Adrenal gland (tissue), 12 donors: Measurements from ENCODE around the gene ACOX1. TPM values are rescaled to one million over a fixed set of nuclear protein-coding genes. Genes with fewer than 3 reads are reported as not detected.
A peak's percentile ranks its signal among the peaks of the same experiment; 100 is the strongest.

Source experiments
- DNase-seq, 7 donors: peaks; one replicate each; pipeline ENCODE4 v3.0.0-alpha.2; 2019 to 2020
- H3K27ac ChIP-seq, 5 donors: fragments of 200-600 bp; sonication (generic) in 4 of 5; 1 replicate in 3 of 5; 2 replicates in 2 of 5; pipeline versions ENCODE4 v1.5.1 to v1.8.0; 2016 to 2020; ENCODE audit warnings: mild to moderate bottlenecking in 1 of 5
- H3K27me3 ChIP-seq: fragments of 200-600 bp; 2 replicates; pipeline ENCODE4 v1.8.0; 2021
- H3K36me3 ChIP-seq, 2 donors: fragments of 200-600 bp; replicated peaks in 1 of 2; 1 replicate in 1 of 2; 2 replicates in 1 of 2; pipeline versions ENCODE4 v1.5.1 to v1.8.0; 2018 to 2022
- H3K4me1 ChIP-seq, 2 donors: fragments of 200-600 bp; replicated peaks in 1 of 2; 1 replicate in 1 of 2; 2 replicates in 1 of 2; pipeline versions ENCODE4 v1.5.1 to v1.8.0; 2018 to 2021
- H3K4me3 ChIP-seq, 4 donors: fragments of 200-600 bp; sonication (generic) in 3 of 4; one replicate each; pipeline ENCODE4 v1.5.1; 2016 to 2018
- H3K9me3 ChIP-seq, 3 donors: fragments of 200-600 bp; sonication (generic) in 1 of 3; replicated peaks in 1 of 3; 1 replicate in 2 of 3; 2 replicates in 1 of 3; pipeline versions ENCODE4 v1.5.1 to v1.8.0; 2016 to 2021
- CTCF ChIP-seq, 6 experiments: fragments of 450-650 bp in 4 of 6; fragments of 200-600 bp in 2 of 6; sonication (generic) in 1 of 6; IDR thresholded peaks; 1 replicate in 5 of 6; 2 replicates in 1 of 6; pipeline versions ENCODE4 v1.5.1 to v1.8.0; 2016 to 2021; ENCODE audit warnings: antibody characterized with exemption in 6 of 6, mild to moderate bottlenecking in 2 of 6, moderate library complexity in 1 of 6
- POLR2A ChIP-seq, 2 donors: fragments of 450-650 bp; IDR thresholded peaks; one replicate each; pipeline ENCODE4 v1.6.1; 2017; ENCODE audit warnings: antibody characterized with exemption in 2 of 2, mild to moderate bottlenecking in 2 of 2, moderate library complexity in 1 of 2
- WGBS, 4 donors: extraction: QIAGEN DNeasy Blood & Tissue Kit in 2 of 4; methylation state at CpG; one replicate each; pipeline versions ENCODE4 v1.1.5 to v1.1.7; 2013 to 2017; 5-methylcytosine and 5-hydroxymethylcytosine counted together
- intact Hi-C, 2 donors: fragments of 100-400 bp; cut with DNase I; formaldehyde crosslinking; loops; one replicate each; pipeline versions ENCODE4 v1.14.1 to v1.15.0; 2022 to 2023
- polyA plus RNA-seq, 3 donors: library from polyadenylated mRNA; stranded (reverse); fragments of 200-250 nt in 2 of 3; fragments of 350-450 nt in 1 of 3; fragmentation: Illumina TruSeq in 1 of 3; extraction: RNeasy Lipid Tissue Mini Kit (QIAGEN cat#74804) in 1 of 3; gene quantifications; one replicate each; pipeline ENCODE4 v1.2.3, GENCODE V29; 2013 to 2014
- total RNA-seq, 9 donors: library from RNA; depleted of rRNA in 4 of 9; stranded (reverse); fragments of >200 nt in 4 of 9; fragments of 120-200 nt in 1 of 9; fragmentation: NEBNext Ultra II Directional in 1 of 9; extraction: Animal tissue kit (Norgen Biotek cat#: 25700) in 1 of 9; gene quantifications; one replicate each; pipeline versions ENCODE4 v1.1.0 to v1.2.4, GENCODE V29; 2013 to 2023
- donor health status: healthy with polysubstance abuse.
- donor health status: Bipolar disorder and iron deficiency.
- donor health status: DM: yes; HTN: yes; CAD: no.
- donor health status: DM: no; HTN: no; CAD: no.
- donor health status: DM: no; HTN: no; CAD: no.
- donor health status: DM: yes; HTN: yes; CAD: no.

The ACOX1 gene
- total and polyA plus RNA-seq, 12 donors, result 28.9 to 109 (median 69.1) TPM

DNA sequence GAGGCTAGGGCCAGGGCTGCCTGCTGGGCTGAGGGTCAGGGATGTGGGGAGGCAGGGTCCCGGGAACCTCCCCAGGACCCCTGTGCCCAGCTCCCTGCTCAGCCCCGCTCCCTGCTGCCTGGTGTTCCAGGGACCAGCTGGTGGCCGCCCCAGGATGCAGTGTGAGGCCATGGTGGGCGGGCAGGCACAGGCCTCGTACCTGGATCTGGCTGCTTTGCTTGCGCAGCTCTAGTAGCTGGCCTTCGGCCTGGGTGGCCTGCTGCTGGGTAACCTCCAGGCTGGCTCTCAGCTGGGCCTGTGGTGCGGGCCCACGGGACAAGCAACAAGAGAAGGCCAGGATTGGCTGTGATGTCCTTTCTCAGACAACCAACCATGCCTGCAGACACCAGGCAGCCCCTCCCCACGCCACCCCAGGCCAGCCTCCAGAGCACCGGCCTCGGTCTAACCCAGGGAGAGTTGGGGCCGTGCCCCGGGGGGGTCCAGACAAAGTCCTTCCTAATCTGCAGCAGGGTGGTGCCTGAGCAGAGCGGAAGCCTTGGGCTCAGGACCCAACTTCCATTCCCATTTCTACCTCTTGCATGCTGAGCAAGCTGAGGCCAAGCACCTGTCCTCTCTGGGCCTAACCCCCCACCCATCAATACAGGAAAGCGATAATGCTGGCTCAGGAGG, 86.3 kb downstream of the ACOX1 start:
- H3K27ac ChIP-seq, result no peak overlapping the region
- DNase-seq, result peak in 1 of 7 donors; percentile 15
- H3K4me1 ChIP-seq, result peaks cover 11 to 22% of the 10 kb centered on the region in 2 donors
- no peaks in the 10 kb centered on the region for H3K27me3 ChIP-seq
- whole genome bisulfite sequencing, 4 donors, result 89 to 100% (median 95%) methylated on average over 2 to 16 of the region's 16 CpGs
- no peaks in the 10 kb centered on the region for H3K9me3 ChIP-seq
- intact Hi-C loops, result loop anchor here in 1 of 2 donors (10.0 kb wide), 1 partner anchor 118 kb away; a partner anchor contains a TSS
- H3K4me3 ChIP-seq, result no peak overlapping the region
- no peak for TF ChIP-seq POLR2A (IDR thresholded peaks at IDR 0.05)
- no peak for TF ChIP-seq CTCF (IDR thresholded peaks at IDR 0.05)
- H3K36me3 ChIP-seq, result peaks cover 0 to 11% of the 10 kb centered on the region in 2 donors

GRCh38 chr17:75891605-75892555, 87.1 kb downstream of the ACOX1 start:
- TF ChIP-seq POLR2A (IDR thresholded peaks at IDR 0.05), result no peak
- no peak for TF ChIP-seq CTCF (IDR thresholded peaks at IDR 0.05)
- no peak overlapping the region for H3K27ac ChIP-seq
- no peak overlapping the region for H3K4me3 ChIP-seq
- H3K36me3 ChIP-seq, result peaks cover 0 to 11% of the 10 kb centered on the region in 2 donors
- 77 to 95% (median 82%) methylated on average over 17 to 32 of the region's 32 CpGs for WGBS, 4 donors
- intact Hi-C loops, result loop anchor here in 1 of 2 donors (10.0 kb wide), 1 partner anchor 117 kb away; a partner anchor contains a TSS
- DNase-seq, result no peak
- no peaks in the 10 kb centered on the region for H3K9me3 ChIP-seq
- H3K27me3 ChIP-seq, result no peaks in the 10 kb centered on the region
- H3K4me1 ChIP-seq, result peaks cover 8 to 18% of the 10 kb centered on the region in 2 donors

Other genes starting within 250 kb of the ACOX1 start
- 10 to 100 TPM; 13.9 to 47.3 (median 24.7) TPM for gene GALK1, start 214.0 kb downstream of the ACOX1 start, total RNA-seq
- 10 to 100 TPM in 2 of 3 donors, 1 to 10 TPM in 1; 1.4 to 39.1 (median 37.2) TPM for gene GALK1, start 214.0 kb downstream of the ACOX1 start, polyA plus RNA-seq
- gene UNK, start 194.4 kb downstream of the ACOX1 start, total RNA-seq, result 10 to 100 TPM; 15.1 to 35.5 (median 25.5) TPM
- 10 to 100 TPM; 13.6 to 45.9 (median 19.0) TPM for gene UNK, start 194.4 kb downstream of the ACOX1 start, polyA plus RNA-seq
- gene UNC13D, start 134.8 kb downstream of the ACOX1 start, total RNA-seq, result 10 to 100 TPM in 7 of 9 donors, 1 to 10 TPM in 2; 3.0 to 28.1 (median 12.9) TPM
- 10 to 100 TPM in 2 of 3 donors, 1 to 10 TPM in 1; 6.6 to 47.5 (median 21.5) TPM for gene UNC13D, start 134.8 kb downstream of the ACOX1 start, polyA plus RNA-seq
- 100 to 1,000 TPM in 8 of 9 donors, 10 to 100 TPM in 1; 60.4 to 292 (median 193) TPM for gene WBP2, start 123.8 kb downstream of the ACOX1 start, total RNA-seq
- gene WBP2, start 123.8 kb downstream of the ACOX1 start, polyA plus RNA-seq, result 100 to 1,000 TPM; 205 to 258 (median 258) TPM
- 10 to 100 TPM in 7 of 9 donors, 1 to 10 TPM in 2; 2.8 to 66.1 (median 23.4) TPM for gene TRIM47, start 100.6 kb downstream of the ACOX1 start, total RNA-seq
- gene TRIM47, start 100.6 kb downstream of the ACOX1 start, polyA plus RNA-seq, result 10 to 100 TPM in 2 of 3 donors, 1 to 10 TPM in 1; 6.0 to 42.5 (median 36.5) TPM
- gene TRIM65, start 82.2 kb downstream of the ACOX1 start, total RNA-seq, result 10 to 100 TPM in 7 of 9 donors, 1 to 10 TPM in 2; 6.5 to 46.9 (median 18.6) TPM
- 10 to 100 TPM in 1 of 3 donors, 1 to 10 TPM in 2; 4.1 to 16.7 (median 5.0) TPM for gene TRIM65, start 82.2 kb downstream of the ACOX1 start, polyA plus RNA-seq
- 100 to 1,000 TPM in 4 of 9 donors, 10 to 100 TPM in 5; 36.7 to 153 (median 64.2) TPM for gene MRPL38, start 74.3 kb downstream of the ACOX1 start, total RNA-seq
- 100 to 1,000 TPM in 2 of 3 donors, 10 to 100 TPM in 1; 60.3 to 214 (median 187) TPM for gene MRPL38, start 74.3 kb downstream of the ACOX1 start, polyA plus RNA-seq
- 10 to 100 TPM in 8 of 9 donors, 1 to 10 TPM in 1; 4.9 to 87.6 (median 15.3) TPM for gene FBF1, start 38.1 kb downstream of the ACOX1 start, total RNA-seq
- 10 to 100 TPM in 2 of 3 donors, 1 to 10 TPM in 1; 3.1 to 68.9 (median 26.7) TPM for gene FBF1, start 38.1 kb downstream of the ACOX1 start, polyA plus RNA-seq
- 10 to 100 TPM; 15.3 to 27.7 (median 25.3) TPM for gene TEN1, start 74 bp upstream of the ACOX1 start, total RNA-seq
- gene TEN1, start 74 bp upstream of the ACOX1 start, polyA plus RNA-seq, result 10 to 100 TPM in 2 of 3 donors, 1 to 10 TPM in 1; 8.7 to 40.0 (median 33.8) TPM
- gene CDK3, start 21.7 kb upstream of the ACOX1 start, total RNA-seq, result 1 to 10 TPM in 5 of 9 donors, under 1 TPM in 1, not detected in 3; 0.74 to 7.9 (median 4.9) TPM
- 10 to 100 TPM in 2 of 3 donors, 1 to 10 TPM in 1; 1.2 to 56.7 (median 30.0) TPM for gene CDK3, start 21.7 kb upstream of the ACOX1 start, polyA plus RNA-seq
- 1 to 10 TPM in 1 of 9 donors, under 1 TPM in 6, not detected in 2; under 0.01 to 1.8 (median 0.27) TPM for gene EVPL, start 48.1 kb upstream of the ACOX1 start, total RNA-seq
- under 1 TPM; 0.02 to 0.64 (median 0.61) TPM for gene EVPL, start 48.1 kb upstream of the ACOX1 start, polyA plus RNA-seq
- gene SRP68, start 93.4 kb upstream of the ACOX1 start, total RNA-seq, result 100 to 1,000 TPM in 1 of 9 donors, 10 to 100 TPM in 8; 20.3 to 113 (median 42.9) TPM
- gene SRP68, start 93.4 kb upstream of the ACOX1 start, polyA plus RNA-seq, result 100 to 1,000 TPM in 1 of 3 donors, 10 to 100 TPM in 2; 33.1 to 129 (median 35.9) TPM
- not detected for gene GALR2, start 95.6 kb upstream of the ACOX1 start, total RNA-seq
- gene GALR2, start 95.6 kb upstream of the ACOX1 start, polyA plus RNA-seq, result under 1 TPM in 1 of 3 donors, not detected in 2; 0.27 TPM
- under 1 TPM in 3 of 9 donors, not detected in 6; 0.06 to 0.19 (median 0.13) TPM for gene ZACN, start 100.0 kb upstream of the ACOX1 start, total RNA-seq
- 1 to 10 TPM in 2 of 3 donors, not detected in 1; 3.1 to 3.3 TPM for gene ZACN, start 100.0 kb upstream of the ACOX1 start, polyA plus RNA-seq
- 100 to 1,000 TPM in 5 of 9 donors, 10 to 100 TPM in 4; 65.7 to 145 (median 102) TPM for gene EXOC7, start 124.6 kb upstream of the ACOX1 start, total RNA-seq
- gene EXOC7, start 124.6 kb upstream of the ACOX1 start, polyA plus RNA-seq, result 100 to 1,000 TPM in 1 of 3 donors, 10 to 100 TPM in 2; 70.0 to 115 (median 89.5) TPM
- gene FOXJ1, start 162.1 kb upstream of the ACOX1 start, total RNA-seq, result under 1 TPM in 2 of 9 donors, not detected in 7; 0.06 to 0.18 TPM
- under 1 TPM in 1 of 3 donors, not detected in 2; 0.07 TPM for gene FOXJ1, start 162.1 kb upstream of the ACOX1 start, polyA plus RNA-seq